Prostate gland (tissue), 2 donors: ENCODE data around the gene MAML2. TPM values are rescaled to one million over a fixed set of nuclear protein-coding genes. Genes with fewer than 3 reads are reported as not detected.

Experiments
- DNase-seq: peaks from one replicate; pipeline ENCODE4 v3.0.0-alpha.2; 2019; ENCODE audit warnings: low spot score
- H3K27ac ChIP-seq, 2 donors: fragments of 200-600 bp; sonication (generic); 2 replicates each; pipeline ENCODE4 v1.5.1; 2017 to 2019
- H3K27me3 ChIP-seq: fragments of 200-600 bp; sonication (generic); replicated peaks from 2 replicates; pipeline ENCODE4 v1.5.1; 2019; ENCODE audit not compliant: insufficient read depth
- H3K36me3 ChIP-seq, 2 donors: fragments of 200-600 bp; sonication (generic); 1 replicate in 1 of 2; 2 replicates in 1 of 2; pipeline versions ENCODE4 v1.5.1 to v1.8.1; 2017 to 2019
- H3K4me1 ChIP-seq: fragments of 200-600 bp; sonication (generic); replicated peaks from 2 replicates; pipeline ENCODE4 v1.5.1; 2019
- H3K4me3 ChIP-seq, 2 donors: fragments of 200-600 bp; sonication (generic); 2 replicates each; pipeline ENCODE4 v1.5.1; 2017 to 2019
- H3K9me3 ChIP-seq: fragments of 200-600 bp; sonication (generic); 2 replicates; pipeline ENCODE4 v1.5.1; 2017
- CTCF ChIP-seq, 4 experiments: fragments of 200-600 bp in 2 of 4; fragments of 450-650 bp in 2 of 4; sonication (generic) in 2 of 4; IDR thresholded peaks; 1 replicate in 3 of 4; 2 replicates in 1 of 4; pipeline ENCODE4 v1.5.1; 2016 to 2019; ENCODE audit warnings: antibody characterized with exemption in 4 of 4, mild to moderate bottlenecking in 2 of 4, moderate library complexity in 2 of 4
- POLR2A ChIP-seq: fragments of 450-650 bp; IDR thresholded peaks from one replicate; pipeline ENCODE4 v1.6.1; 2016; ENCODE audit warnings: antibody characterized with exemption, mild to moderate bottlenecking
- POLR2AphosphoS5 ChIP-seq: sonication (generic); formaldehyde crosslinking; IDR thresholded peaks from one replicate; pipeline ENCODE4 v1.6.1; 2017; ENCODE audit warnings: antibody characterized with exemption
- WGBS: methylation state at CpG from one replicate; pipeline ENCODE4 v1.1.5; 2018; 5-methylcytosine and 5-hydroxymethylcytosine counted together
- intact Hi-C: fragments of 100-400 bp; cut with DNase I; formaldehyde crosslinking; loops from one replicate; pipeline ENCODE4 v1.14.2; 2022
- total RNA-seq, 2 donors: library from RNA; depleted of rRNA; stranded (reverse); fragments of >200 nt; gene quantifications; one replicate each; pipeline ENCODE4 v1.1.0, GENCODE V29; 2016

MAML2 gene
- total RNA-seq, 2 donors from 2014 or later: 28.9 to 30.4 TPM

DNA sequence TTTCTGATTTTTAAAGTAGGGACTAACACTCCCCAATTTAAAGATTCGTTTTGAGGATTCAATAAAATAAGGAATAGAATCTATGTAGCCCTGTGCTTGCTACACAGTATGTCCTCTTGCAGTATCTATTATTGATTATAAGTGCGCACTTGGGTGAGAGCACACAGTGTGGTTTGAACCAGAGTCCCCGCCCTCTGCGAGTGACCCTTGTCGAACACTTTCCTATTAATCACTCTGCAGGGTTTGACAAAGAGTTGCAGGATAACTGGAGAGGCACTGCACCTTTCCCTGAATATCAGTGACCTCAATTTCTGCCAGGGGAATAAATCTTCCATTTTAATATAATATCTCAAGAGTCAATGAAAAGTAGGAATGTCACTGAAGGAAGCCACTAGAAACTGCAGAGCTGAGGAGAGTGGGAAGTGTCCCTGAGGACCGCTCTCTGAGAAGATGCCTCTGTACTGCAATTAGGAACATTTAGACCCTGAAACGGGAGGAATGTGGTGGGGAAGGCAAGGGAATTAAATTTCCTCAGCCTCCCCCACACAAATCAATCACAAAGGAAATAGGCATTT is 182.2 kb downstream of the MAML2 start:
- no peak overlapping the region for H3K4me3 ChIP-seq
- intact Hi-C loops: no loop called here
- DNase-seq: no peak
- peaks cover 7% of the 10 kb centered on the region for H3K4me1 ChIP-seq
- peak overlapping the region in 1 of 2 donors; percentile 64 for H3K27ac ChIP-seq
- H3K9me3 ChIP-seq: no peaks in the 10 kb centered on the region
- H3K27me3 ChIP-seq: no peaks in the 10 kb centered on the region
- no peaks in the 10 kb centered on the region for H3K36me3 ChIP-seq
- no peak for TF ChIP-seq POLR2A
- TF ChIP-seq CTCF (IDR thresholded peaks at IDR 0.05): no peak
- no peak for TF ChIP-seq POLR2AphosphoS5
- 75% methylated on average over 7 of the region's 7 CpGs for WGBS

DNA sequence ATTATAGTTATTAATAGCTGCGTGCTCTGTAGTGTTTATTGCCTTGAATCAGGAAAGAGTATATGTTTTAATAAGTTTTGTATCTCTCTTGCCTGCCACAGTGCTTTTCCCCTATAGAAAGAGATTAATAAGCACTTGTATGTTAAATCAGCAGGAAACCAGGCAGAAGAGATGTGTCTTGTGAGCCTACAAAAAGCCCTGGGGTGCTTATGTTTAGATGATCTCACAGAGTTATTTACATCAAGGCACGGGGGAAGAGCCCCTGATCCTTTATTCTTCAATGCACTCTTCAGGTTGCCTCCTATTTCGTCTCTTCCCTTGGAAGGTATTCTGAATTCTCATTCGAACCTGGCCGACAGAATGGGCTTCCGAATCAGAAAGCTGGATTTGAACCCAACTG is 183.0 kb downstream of the MAML2 start:
- H3K27me3 ChIP-seq: no peaks in the 10 kb centered on the region
- H3K9me3 ChIP-seq: no peaks in the 10 kb centered on the region
- no peaks in the 10 kb centered on the region for H3K36me3 ChIP-seq
- no peak overlapping the region for H3K27ac ChIP-seq
- intact Hi-C loops: no loop called here
- 62% methylated on average over 6 of the region's 6 CpGs for WGBS
- no peak for DNase-seq
- TF ChIP-seq POLR2A (no peak), CTCF (IDR thresholded peaks at IDR 0.05) (no peak), POLR2AphosphoS5 (no peak)
- no peak overlapping the region for H3K4me3 ChIP-seq
- H3K4me1 ChIP-seq: peaks cover 12% of the 10 kb centered on the region

GRCh38 chr11:96158126-96158525 is 184.9 kb downstream of the MAML2 start:
- intact Hi-C loops: no loop called here
- Histone ChIP-seq H3K4me1 (peaks cover 16% of the 10 kb centered on the region), H3K27ac (peak overlapping the region; percentile 2 to 56), H3K36me3 (no peaks in the 10 kb centered on the region), H3K9me3 (no peaks in the 10 kb centered on the region), H3K4me3 (no peak overlapping the region), H3K27me3 (no peaks in the 10 kb centered on the region)
- DNase-seq: no peak
- TF ChIP-seq POLR2A: no peak
- TF ChIP-seq CTCF (IDR thresholded peaks at IDR 0.05): no peak
- no peak for TF ChIP-seq POLR2AphosphoS5
- 80% methylated on average over 1 of the region's 1 CpG for WGBS

GRCh38 chr11:96157517-96157873 is 185.5 kb downstream of the MAML2 start:
- H3K9me3 ChIP-seq: no peaks in the 10 kb centered on the region
- H3K27me3 ChIP-seq: no peaks in the 10 kb centered on the region
- peak overlapping the region; percentile 17 to 56 for H3K27ac ChIP-seq
- TF ChIP-seq CTCF (IDR thresholded peaks at IDR 0.05): no peak
- no peak for TF ChIP-seq POLR2A
- TF ChIP-seq POLR2AphosphoS5: no peak
- H3K36me3 ChIP-seq: no peaks in the 10 kb centered on the region
- H3K4me1 ChIP-seq: peaks cover 16% of the 10 kb centered on the region
- DNase-seq: no peak
- no peak overlapping the region for H3K4me3 ChIP-seq
- intact Hi-C loops: no loop called here

GRCh38 chr11:96156379-96156722 is 186.6 kb downstream of the MAML2 start:
- no peaks in the 10 kb centered on the region for H3K9me3 ChIP-seq
- no peak overlapping the region for H3K4me3 ChIP-seq
- H3K27me3 ChIP-seq: no peaks in the 10 kb centered on the region
- no peaks in the 10 kb centered on the region for H3K36me3 ChIP-seq
- WGBS: 85% methylated on average over 3 of the region's 3 CpGs
- no peak for TF ChIP-seq CTCF (IDR thresholded peaks at IDR 0.05)
- TF ChIP-seq POLR2AphosphoS5: no peak
- TF ChIP-seq POLR2A: no peak
- peak overlapping the region; percentile 50 to 56 for H3K27ac ChIP-seq
- intact Hi-C loops: no loop called here
- DNase-seq: no peak
- H3K4me1 ChIP-seq: peaks cover 16% of the 10 kb centered on the region
